ENCODE data around the gene ANXA9. TPM values are rescaled to one million over a fixed set of nuclear protein-coding genes. Genes with fewer than 3 reads are reported as not detected.

The ANXA9 gene
- total and polyA plus RNA-seq, 2 of the 4 experiments (the other 2 are of a cell fraction): 0.21 to 0.36 TPM

DNA sequence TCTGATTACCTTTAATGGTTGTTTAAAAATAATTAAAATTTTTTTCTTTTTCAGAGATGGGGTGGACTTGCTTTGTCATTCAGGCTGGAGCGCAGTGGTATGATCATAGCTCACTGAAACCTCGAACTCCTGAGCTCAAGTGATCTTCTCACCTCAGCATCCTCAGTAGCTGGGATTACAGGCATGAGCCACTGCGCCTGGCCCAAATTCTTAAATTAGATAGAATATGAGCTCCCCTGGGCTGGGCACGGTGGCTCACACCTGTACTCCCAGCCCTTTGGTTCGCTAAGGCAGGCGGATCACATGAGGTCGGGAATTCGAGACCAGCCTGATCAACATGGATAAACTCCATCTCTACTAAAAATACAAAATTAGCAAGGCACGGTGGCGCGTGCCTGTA lies 24.4 kb upstream of the ANXA9 start:
- in situ Hi-C loops (cut with MboI; ENCODE audit: low sequenced_read_pairs) (no loop called here), intact Hi-C loops (cut with micrococcal nuclease) (no loop called here), dilution Hi-C loops (cut with HindIII; ENCODE audit: low sequenced_read_pairs, unreplicated experiment) (no loop called here)
- DNase-seq (no peak), ATAC-seq (ENCODE audit: low read depth) (no peak)
- H3K27me3 ChIP-seq (ENCODE audit: control insufficient read depth, insufficient read depth, low read length): no peaks in the 10 kb centered on the region
- no CpG with 5 or more reads among the region's 11 CpGs for WGBS, 2 experiments (ENCODE audit: extremely low coverage in 2 of 2, insufficient read length in 1 of 2)
- no peaks in the 10 kb centered on the region for H4K20me1 ChIP-seq (ENCODE audit: insufficient read depth, low read length)
- no peak overlapping the region for H3K9ac ChIP-seq (ENCODE audit: low read depth, low read length)
- H2BK120ac ChIP-seq (ENCODE audit: low read depth, low read length): no peak overlapping the region
- ChIA-PET CTCF (interaction anchor here (0.6 to 0.9 kb wide), 4 partner anchors 22 to 142 kb away, joined by 3 to 5 read pairs (median 4); no protein-coding TSS in a partner anchor), POLR2A (ENCODE audit: unreplicated experiment) (no interaction called here)
- H3K36me3 ChIP-seq (ENCODE audit: control insufficient read depth, insufficient read depth, low read length): peaks cover 48% of the 10 kb centered on the region
- no peak overlapping the region for H3K27ac ChIP-seq (ENCODE audit: insufficient read depth, low read length)
- H3K23ac ChIP-seq (ENCODE audit: low read depth, low read length): no peak overlapping the region
- H2BK15ac ChIP-seq (ENCODE audit: low read depth, low read length): no peak overlapping the region
- H2BK20ac ChIP-seq (ENCODE audit: low read depth, low read length): no peak overlapping the region
- no peak overlapping the region for H3K56ac ChIP-seq (ENCODE audit: extremely low read depth, insufficient read depth, low read length)
- TF ChIP-seq POLR2A (IDR thresholded peaks at IDR 0.05; ENCODE audit: low read depth, low read length) (no peak), CEBPB (IDR thresholded peaks at IDR 0.05; ENCODE audit: low read depth, low read length) (no peak), RAD21 (IDR thresholded peaks at IDR 0.05; ENCODE audit: low read length) (no peak), FOS (IDR thresholded peaks at IDR 0.05; ENCODE audit: low read depth, low read length) (no peak), CHD1 (IDR thresholded peaks at IDR 0.05; ENCODE audit: low read depth, low read length) (no peak), SMC3 (IDR thresholded peaks at IDR 0.05; ENCODE audit: low read depth, low read length) (no peak), MAZ (IDR thresholded peaks at IDR 0.05; ENCODE audit: borderline replicate concordance, low read depth, low read length) (no peak), MAFK (IDR thresholded peaks at IDR 0.05; ENCODE audit: low read depth, low read length) (no peak), BHLHE40 (IDR thresholded peaks at IDR 0.05; ENCODE audit: low read depth, low read length) (no peak), MXI1 (IDR thresholded peaks at IDR 0.05; ENCODE audit: borderline replicate concordance, low read depth, low read length) (no peak), USF2 (IDR thresholded peaks at IDR 0.05; ENCODE audit: low read depth, low read length) (no peak), NFE2L2 (IDR thresholded peaks at IDR 0.05; ENCODE audit: low read depth, low read length) (no peak), RCOR1 (IDR thresholded peaks at IDR 0.05; ENCODE audit: insufficient replicate concordance, low read length) (no peak), RFX5 (IDR thresholded peaks at IDR 0.05; ENCODE audit: low read depth, low read length) (no peak)
- TF ChIP-seq, protein P1, sequence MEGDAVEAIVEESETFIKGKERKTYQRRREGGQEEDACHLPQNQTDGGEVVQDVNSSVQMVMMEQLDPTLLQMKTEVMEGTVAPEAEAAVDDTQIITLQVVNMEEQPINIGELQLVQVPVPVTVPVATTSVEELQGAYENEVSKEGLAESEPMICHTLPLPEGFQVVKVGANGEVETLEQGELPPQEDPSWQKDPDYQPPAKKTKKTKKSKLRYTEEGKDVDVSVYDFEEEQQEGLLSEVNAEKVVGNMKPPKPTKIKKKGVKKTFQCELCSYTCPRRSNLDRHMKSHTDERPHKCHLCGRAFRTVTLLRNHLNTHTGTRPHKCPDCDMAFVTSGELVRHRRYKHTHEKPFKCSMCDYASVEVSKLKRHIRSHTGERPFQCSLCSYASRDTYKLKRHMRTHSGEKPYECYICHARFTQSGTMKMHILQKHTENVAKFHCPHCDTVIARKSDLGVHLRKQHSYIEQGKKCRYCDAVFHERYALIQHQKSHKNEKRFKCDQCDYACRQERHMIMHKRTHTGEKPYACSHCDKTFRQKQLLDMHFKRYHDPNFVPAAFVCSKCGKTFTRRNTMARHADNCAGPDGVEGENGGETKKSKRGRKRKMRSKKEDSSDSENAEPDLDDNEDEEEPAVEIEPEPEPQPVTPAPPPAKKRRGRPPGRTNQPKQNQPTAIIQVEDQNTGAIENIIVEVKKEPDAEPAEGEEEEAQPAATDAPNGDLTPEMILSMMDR (conservative IDR thresholded peaks at IDR 0.05; ENCODE audit: low read depth, low read length): no peak
- TF ChIP-seq, protein P2, sequence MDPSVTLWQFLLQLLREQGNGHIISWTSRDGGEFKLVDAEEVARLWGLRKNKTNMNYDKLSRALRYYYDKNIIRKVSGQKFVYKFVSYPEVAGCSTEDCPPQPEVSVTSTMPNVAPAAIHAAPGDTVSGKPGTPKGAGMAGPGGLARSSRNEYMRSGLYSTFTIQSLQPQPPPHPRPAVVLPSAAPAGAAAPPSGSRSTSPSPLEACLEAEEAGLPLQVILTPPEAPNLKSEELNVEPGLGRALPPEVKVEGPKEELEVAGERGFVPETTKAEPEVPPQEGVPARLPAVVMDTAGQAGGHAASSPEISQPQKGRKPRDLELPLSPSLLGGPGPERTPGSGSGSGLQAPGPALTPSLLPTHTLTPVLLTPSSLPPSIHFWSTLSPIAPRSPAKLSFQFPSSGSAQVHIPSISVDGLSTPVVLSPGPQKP (IDR thresholded peaks at IDR 0.05; ENCODE audit: borderline replicate concordance, low read depth, low read length): no peak
- no TSS peak for BruUV-seq (replicated peaks)
- no peak overlapping the region for H4K8ac ChIP-seq (ENCODE audit: low read depth in 2 of 2, low read length in 2 of 2)
- H2AK5ac ChIP-seq (ENCODE audit: low read depth, low read length): no peak overlapping the region
- no peak overlapping the region for H4K91ac ChIP-seq (ENCODE audit: insufficient read depth, low read depth, low read length)
- H3K4me1 ChIP-seq (ENCODE audit: control insufficient read depth, insufficient read depth, low read length): no peaks in the 10 kb centered on the region
- H2AK9ac ChIP-seq (replicated peaks; ENCODE audit: low read depth, low read length, poor library complexity): no peak overlapping the region
- no peak overlapping the region for H2BK5ac ChIP-seq (ENCODE audit: low read depth, low read length, poor library complexity, severe bottlenecking)
- no peak overlapping the region for H3K18ac ChIP-seq (ENCODE audit: low read depth, low read length)
- H3K4ac ChIP-seq (ENCODE audit: low read depth, low read length): no peak overlapping the region
- peaks cover 0 to 10% of the 10 kb centered on the region in 2 experiments; a peak in 3 of 4 replicates for H3K79me1 ChIP-seq (ENCODE audit: low read depth in 1 of 2, low read length in 2 of 2)
- no peak overlapping the region for H3K4me3 ChIP-seq (ENCODE audit: insufficient read depth, low read depth, low read length)
- no peak overlapping the region for H4K5ac ChIP-seq (ENCODE audit: low read depth, low read length)
- H3K14ac ChIP-seq (replicated peaks; ENCODE audit: low read depth, low read length): no peak overlapping the region
- no peaks in the 10 kb centered on the region for H3K9me1 ChIP-seq (ENCODE audit: insufficient read depth, low read length)
- no peaks in the 10 kb centered on the region for H3K9me3 ChIP-seq (ENCODE audit: control insufficient read depth, insufficient read depth, low read length)
- no peak overlapping the region for H3K4me2 ChIP-seq (ENCODE audit: low read depth, low read length)
- no peak overlapping the region for H2AFZ ChIP-seq (replicated peaks; ENCODE audit: low read length, poor library complexity)

Data from IMR-90 (cell line).